Suppressor macrophage treated with lipopolysaccharide for 1 hour (primary cell): Measurements from ENCODE around the gene CX3CR1.
"Not testable (repeated sequence)": the region's sequence is repeated elsewhere in the genome, so short reads cannot be mapped to it uniquely, and the experiment has no call there.

Experiments used
- DNase-seq, 3 donors: peaks; one replicate each; pipeline ENCODE4 v3.0.0-alpha.2; 2020 to 2022

Gene CX3CR1

GRCh38 chr3:39264053-39264452, 15.8 kb downstream of the CX3CR1 start:
- no peak for DNase-seq

GRCh38 chr3:39263576-39263975, 16.3 kb downstream of the CX3CR1 start:
- DNase-seq: no peak

DNA sequence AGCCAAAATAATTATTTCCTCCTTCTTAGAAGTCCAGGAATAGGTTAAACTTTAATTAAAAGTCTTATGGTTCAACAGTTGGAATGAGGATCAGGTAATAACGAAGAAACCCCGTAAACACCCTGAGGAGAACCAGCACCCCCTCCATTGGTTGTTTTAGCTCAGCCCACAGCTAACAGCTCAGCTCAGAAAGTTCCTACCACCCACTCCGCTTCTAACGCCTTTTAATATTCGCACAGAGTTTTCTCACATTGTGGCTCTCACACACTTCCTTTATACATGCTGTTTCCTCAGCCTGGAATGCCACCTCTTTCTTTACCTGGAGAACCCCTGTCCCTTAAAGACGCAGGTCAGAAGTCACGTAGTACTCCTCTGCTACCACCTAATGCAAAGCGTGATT, 17.0 kb downstream of the CX3CR1 start:
- peak; percentile 41 to 54 (median 47) for DNase-seq

GRCh38 chr3:39261726-39262125, 18.1 kb downstream of the CX3CR1 start:
- no peak for DNase-seq

DNA sequence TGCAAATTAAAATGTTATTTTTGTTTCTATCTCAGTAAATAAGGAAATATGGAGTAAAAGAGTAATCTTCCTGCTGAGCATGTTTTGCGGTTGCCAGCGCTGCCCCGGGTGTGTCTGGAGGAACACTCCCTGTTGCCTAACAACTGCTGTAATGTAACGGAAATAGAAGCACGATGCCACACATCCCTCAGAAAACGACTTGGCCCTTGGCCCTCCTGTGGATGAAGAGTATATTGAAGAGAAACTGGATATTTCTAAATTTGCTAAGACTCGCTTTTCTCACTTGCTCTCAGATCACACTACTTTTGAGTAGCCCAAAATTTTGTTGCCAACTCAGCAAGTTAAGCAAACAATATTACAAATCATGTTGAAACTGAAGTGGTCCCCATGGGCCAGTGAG, 18.9 kb downstream of the CX3CR1 start:
- peak; percentile 95 to 98 (median 98) for DNase-seq

GRCh38 chr3:39260318-39260717, 19.5 kb downstream of the CX3CR1 start:
- no peak for DNase-seq

DNA sequence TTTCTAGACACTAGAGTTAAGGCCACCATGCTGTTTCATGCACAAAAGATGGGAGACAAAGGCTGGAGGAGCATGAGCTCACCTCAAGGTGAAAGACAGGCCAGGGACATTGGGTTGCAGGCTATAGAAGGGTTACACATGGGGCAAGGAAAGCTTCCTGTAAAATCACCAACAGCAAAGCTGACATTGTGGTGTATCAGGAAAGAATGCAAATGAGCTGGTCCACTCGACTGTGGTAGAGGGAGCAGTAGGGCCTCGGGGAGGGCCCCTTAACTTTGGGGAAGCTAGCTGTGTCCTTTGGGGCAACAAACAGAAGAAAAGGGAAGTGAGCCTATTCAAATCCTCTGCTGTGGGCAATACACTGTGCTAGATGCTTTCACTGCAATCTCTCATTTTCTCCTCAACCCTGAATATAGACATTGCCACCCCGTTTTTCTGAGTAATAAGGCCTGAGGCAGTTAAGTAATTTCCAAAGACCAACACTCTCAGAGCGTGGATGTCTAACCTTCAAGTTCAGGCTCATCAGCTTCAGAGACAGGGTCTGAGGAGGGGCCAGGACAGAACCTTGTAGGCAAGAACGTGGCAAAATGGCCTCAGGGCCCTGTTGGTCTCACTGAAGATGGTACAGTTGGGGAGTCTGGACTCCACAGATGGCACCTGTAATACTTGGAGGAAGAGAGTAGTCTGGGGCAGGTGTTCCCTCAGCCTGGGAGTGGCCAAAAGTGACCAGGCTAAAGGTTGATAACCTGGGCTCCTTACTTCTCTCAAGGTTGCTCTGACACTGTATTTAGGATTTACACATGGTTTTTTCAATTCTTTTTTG, 24.1 kb downstream of the CX3CR1 start:
- peak; percentile 89 to 95 (median 91) for DNase-seq

- DNase-seq: peak in 1 of 3 donors; percentile 27
These were observed 24.9 kb downstream of the CX3CR1 start for GRCh38 chr3:39254806-39255449.

DNA sequence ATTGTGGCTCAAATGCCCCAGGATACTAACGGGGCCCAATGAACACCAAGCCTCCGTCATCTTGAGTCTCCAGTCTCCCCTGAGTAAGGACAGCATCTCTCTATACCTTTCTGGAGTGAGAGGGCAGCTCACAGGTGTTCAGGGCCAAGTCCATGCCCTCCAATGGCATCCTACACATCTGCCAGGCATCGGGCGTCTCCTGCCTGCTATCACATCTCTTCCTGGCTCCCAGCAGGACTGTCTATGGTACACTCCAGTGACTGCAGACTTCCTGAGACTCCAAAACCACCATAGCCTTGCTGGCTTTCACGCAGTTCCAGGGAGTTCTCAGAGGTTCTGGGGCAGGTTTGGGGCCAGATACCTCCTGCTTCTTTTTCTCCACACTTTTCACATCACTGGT, 28.3 kb downstream of the CX3CR1 start:
- no peak for DNase-seq

GRCh38 chr3:39250116-39250747, 29.6 kb downstream of the CX3CR1 start:
- peak; percentile 75 to 90 (median 88) for DNase-seq

DNA sequence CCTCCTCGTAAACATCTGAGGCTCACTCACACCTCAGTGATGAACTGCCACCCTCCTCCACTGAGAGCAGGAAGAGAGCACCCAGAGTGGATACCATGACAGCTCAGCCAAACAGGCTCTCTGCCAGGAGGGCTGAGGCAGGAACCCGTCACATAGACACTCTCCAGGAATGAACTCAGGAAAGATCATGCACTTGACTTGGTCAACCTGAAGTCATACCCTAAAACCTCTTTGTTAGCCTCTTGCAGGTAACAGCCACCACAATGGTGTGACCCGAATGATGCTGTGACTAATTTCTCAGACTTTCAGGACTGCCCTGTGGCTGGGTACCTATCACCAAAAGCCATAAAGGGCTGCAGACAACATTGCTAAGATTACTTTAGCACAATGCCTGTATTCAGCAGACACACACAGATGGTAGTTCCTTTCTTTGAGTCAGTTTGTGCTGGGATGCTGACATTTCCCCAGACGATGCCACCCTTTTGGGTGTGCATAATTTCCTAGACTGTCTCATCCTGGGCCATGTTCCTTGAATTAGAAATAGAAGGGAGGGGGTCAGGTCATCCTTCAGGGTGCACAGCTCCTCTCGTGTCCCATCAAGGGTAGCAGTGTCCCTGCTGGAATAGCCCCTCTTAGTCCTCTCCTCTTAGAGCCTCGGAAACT, 30.3 kb downstream of the CX3CR1 start:
- no peak for DNase-seq

DNA sequence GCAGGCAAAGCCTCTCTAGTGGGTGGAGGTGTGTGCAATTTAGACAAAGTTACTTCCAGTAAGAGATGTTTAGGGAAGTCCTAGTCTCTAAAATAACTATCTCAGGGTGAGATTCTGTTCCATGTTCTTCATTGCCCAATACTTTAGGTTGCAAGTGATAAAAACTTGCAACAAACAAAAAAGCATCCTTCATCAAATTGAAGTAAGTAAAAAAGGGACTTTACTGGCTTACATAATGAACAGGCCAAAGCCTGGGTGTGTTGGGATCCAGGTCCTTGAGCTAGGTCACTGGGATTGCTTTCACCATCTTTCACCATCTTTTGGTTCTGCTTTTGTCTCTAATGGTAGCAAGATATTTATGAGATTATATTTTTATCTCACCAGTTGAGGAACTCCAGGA, 38.3 kb downstream of the CX3CR1 start:
- DNase-seq: peak; percentile 38 to 50 (median 48)

GRCh38 chr3:39237027-39237426, 42.8 kb downstream of the CX3CR1 start:
- DNase-seq: no peak

DNA sequence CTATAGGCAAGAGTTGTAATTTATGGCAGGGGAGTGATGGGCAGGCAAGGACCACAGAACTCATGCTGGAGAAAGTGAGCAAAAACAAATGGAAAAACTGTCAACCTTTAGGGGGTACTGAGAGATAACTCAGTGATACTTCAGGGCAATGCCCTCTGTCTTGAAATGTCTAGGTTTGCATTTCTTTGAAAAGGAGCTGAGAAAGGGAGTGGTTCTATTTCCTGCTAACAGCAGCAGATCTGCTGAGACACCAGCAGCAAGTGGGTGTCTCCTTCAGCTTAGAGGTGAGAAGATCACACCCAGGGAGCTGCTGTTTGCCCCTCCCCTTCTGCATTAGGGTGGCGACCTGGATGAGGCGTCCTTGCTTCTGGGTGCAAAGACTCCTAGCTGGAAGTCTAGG, 45.2 kb downstream of the CX3CR1 start:
- DNase-seq: no peak

DNA sequence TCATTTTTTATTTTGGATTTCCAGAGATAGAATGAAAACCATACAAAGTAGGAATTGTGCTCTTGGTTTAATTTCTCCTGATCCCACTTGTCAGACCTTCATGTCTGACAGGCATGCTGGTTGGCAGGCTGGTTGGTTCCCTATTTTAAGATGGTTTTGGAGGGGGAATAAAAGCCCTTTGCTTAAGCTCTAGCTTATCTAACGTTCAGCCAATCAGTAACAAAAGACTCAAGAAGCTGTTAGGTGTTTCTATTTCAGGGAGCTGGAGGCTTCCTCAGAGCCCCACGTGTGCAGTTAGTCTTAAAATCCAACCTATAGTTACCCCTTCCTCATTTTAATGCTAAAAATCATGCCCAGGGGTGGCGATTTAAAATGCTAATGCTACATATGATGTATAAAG, 47.0 kb downstream of the CX3CR1 start:
- DNase-seq: no peak

- no peak for DNase-seq
These were observed 49.4 kb downstream of the CX3CR1 start for GRCh38 chr3:39230453-39230852.

GRCh38 chr3:39228496-39228895, 51.3 kb downstream of the CX3CR1 start:
- no peak for DNase-seq

- DNase-seq: not testable (repeated sequence)
These were observed 52.2 kb downstream of the CX3CR1 start for GRCh38 chr3:39227596-39227995.

- DNase-seq: no peak
These were observed 53.6 kb downstream of the CX3CR1 start for GRCh38 chr3:39226106-39226741.

DNA sequence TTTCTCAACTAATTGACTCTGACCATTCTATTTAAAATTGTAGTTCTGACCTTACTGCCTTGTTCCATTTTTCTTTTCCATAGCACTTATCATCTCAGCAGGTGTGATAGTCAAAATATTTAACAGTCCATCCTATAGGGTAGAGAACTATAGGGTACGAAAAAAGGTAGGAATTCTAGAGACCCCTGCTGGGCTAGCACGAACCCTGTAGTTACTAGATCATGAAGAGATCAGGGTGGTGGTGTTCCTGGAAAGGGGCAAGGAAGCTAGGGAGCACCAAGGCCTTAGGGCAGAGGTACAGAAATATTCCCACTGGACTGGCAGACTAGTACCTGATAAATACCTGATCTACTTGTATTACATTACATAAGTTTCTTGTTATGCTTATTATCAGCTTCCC, 55.5 kb downstream of the CX3CR1 start:
- no peak for DNase-seq

- no peak for DNase-seq
These were observed 56.9 kb downstream of the CX3CR1 start for GRCh38 chr3:39222939-39223338.

GRCh38 chr3:39222462-39222861, 57.4 kb downstream of the CX3CR1 start:
- no peak for DNase-seq

DNA sequence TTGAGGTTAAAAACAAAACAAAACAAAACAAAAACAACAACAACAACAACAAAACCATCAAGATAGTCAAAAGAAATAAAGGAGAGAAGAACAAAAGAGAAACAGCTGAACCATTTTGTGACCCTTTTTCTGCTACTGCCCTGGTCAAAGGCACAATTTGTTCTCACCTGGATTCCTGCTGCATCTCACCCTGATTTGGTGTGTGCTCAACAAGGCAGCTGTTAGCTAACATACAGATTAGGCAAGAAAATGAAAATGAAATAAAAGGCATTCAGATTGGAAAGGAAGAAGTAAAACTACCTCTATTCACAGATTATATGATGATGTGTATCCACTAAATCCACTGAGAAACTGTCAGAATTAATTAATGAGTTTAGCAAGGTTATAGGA, 58.7 kb downstream of the CX3CR1 start:
- DNase-seq: no peak
